Measurements from ENCODE around the gene TEX101.
A peak's percentile ranks its signal among the peaks of the same experiment; 100 is the strongest.

TEX101 gene

GRCh38 chr19:43460362-43461016, 45.8 kb downstream of the TEX101 start:
- TF ChIP-seq CTCF (IDR thresholded peaks at IDR 0.05; ENCODE audit: low read depth, low read length, missing control alignments) = no peak
- DNase-seq (ENCODE audit: extremely low read depth, low read depth) = no peak
- H3K4me3 ChIP-seq (replicated peaks; ENCODE audit: low read depth, low read length) = no peak overlapping the region

- no peak for TF ChIP-seq CTCF (IDR thresholded peaks at IDR 0.05; ENCODE audit: low read depth, low read length, missing control alignments)
- no peak overlapping the region for H3K4me3 ChIP-seq (replicated peaks; ENCODE audit: low read depth, low read length)
Measured at GRCh38 chr19:43461303-43461702, 46.6 kb downstream of the TEX101 start.

GRCh38 chr19:43462383-43462782, 47.7 kb downstream of the TEX101 start:
- H3K4me3 ChIP-seq (replicated peaks; ENCODE audit: low read depth, low read length) = no peak overlapping the region
- no peak for TF ChIP-seq CTCF (IDR thresholded peaks at IDR 0.05; ENCODE audit: low read depth, low read length, missing control alignments)
- DNase-seq (ENCODE audit: extremely low read depth, low read depth) = no peak

More at GRCh38 chr19:43461303-43461702, 46.6 kb downstream of the TEX101 start:
- DNase-seq (ENCODE audit: extremely low read depth, low read depth) = no peak

GRCh38 chr19:43462785-43463380, 48.2 kb downstream of the TEX101 start:
- no peak for DNase-seq (ENCODE audit: extremely low read depth, low read depth)
- peak overlapping the region; percentile 53 for H3K4me3 ChIP-seq (replicated peaks; ENCODE audit: low read depth, low read length)

GRCh38 chr19:43463381-43464133, 48.9 kb downstream of the TEX101 start:
- TF ChIP-seq CTCF (IDR thresholded peaks at IDR 0.05; ENCODE audit: low read depth, low read length, missing control alignments) = no peak
- peak overlapping the region; percentile 53 for H3K4me3 ChIP-seq (replicated peaks; ENCODE audit: low read depth, low read length)
- DNase-seq (ENCODE audit: extremely low read depth, low read depth) = peak; percentile 47

More at GRCh38 chr19:43462785-43463380, 48.2 kb downstream of the TEX101 start:
- no peak for TF ChIP-seq CTCF (IDR thresholded peaks at IDR 0.05; ENCODE audit: low read depth, low read length, missing control alignments)

GRCh38 chr19:43464134-43464775, 49.6 kb downstream of the TEX101 start:
- no peak for DNase-seq (ENCODE audit: extremely low read depth, low read depth)
- peak overlapping the region; percentile 53 for H3K4me3 ChIP-seq (replicated peaks; ENCODE audit: low read depth, low read length)
- no peak for TF ChIP-seq CTCF (IDR thresholded peaks at IDR 0.05; ENCODE audit: low read depth, low read length, missing control alignments)
